Islet precursor cell (in vitro differentiated cells): ENCODE measurements around the gene IGF1R.

Experiments used
- DNase-seq: peaks from one replicate; pipeline ENCODE4 v3.0.0-alpha.2; 2018

The IGF1R gene

DNA sequence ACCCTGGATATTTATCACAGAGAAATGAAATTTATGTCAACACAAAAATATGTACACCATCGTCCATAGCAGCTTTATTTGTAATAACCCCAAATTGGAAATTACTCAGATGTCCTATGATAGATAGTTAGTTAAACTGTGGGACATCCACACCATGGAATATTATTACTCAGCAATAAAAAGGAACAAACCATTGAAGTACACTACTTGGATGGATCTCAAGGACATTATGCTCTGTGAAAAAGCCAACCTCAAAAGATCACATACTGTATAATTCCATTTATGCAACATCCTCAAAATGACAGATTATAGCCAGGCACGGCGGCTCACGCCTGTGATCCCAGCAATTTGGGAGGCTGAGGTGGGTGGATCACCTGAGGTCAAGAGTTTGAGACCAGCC, 246.0 kb downstream of the IGF1R start:
- no peak for DNase-seq

DNA sequence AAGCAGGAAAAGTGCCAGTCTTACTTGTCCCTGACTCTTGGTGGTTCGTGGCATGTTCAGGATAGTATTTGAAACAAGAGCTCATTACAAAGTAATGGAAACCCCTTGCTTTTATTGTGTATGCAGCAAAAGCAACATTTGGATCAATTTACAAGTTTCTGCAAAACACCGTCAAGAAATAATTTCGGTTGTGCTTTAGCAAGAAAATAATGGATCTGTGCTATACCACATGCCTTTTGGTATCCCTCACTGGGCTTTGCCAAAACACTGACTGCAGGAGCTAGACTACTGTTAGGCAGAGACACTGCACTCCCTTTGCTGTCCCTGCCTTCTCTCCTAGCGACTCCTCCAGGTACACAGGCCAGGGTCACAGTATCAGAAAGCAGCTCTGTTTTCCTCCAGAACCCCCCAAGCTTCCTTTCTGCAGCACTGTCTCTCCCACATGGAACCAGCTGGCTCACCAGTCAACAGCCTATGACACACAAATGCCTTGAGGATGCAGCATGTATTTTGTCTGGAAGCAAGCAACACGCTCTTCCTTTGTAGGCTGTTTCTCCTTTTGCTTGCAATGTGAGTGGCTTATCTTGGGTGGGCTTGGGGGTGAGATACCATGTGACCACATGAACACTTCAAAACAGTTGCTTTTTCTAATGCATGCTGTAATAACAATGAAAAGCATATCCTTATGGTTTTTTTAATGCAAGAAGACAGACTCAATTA, 247.8 kb downstream of the IGF1R start:
- DNase-seq = peak; percentile 87

DNA sequence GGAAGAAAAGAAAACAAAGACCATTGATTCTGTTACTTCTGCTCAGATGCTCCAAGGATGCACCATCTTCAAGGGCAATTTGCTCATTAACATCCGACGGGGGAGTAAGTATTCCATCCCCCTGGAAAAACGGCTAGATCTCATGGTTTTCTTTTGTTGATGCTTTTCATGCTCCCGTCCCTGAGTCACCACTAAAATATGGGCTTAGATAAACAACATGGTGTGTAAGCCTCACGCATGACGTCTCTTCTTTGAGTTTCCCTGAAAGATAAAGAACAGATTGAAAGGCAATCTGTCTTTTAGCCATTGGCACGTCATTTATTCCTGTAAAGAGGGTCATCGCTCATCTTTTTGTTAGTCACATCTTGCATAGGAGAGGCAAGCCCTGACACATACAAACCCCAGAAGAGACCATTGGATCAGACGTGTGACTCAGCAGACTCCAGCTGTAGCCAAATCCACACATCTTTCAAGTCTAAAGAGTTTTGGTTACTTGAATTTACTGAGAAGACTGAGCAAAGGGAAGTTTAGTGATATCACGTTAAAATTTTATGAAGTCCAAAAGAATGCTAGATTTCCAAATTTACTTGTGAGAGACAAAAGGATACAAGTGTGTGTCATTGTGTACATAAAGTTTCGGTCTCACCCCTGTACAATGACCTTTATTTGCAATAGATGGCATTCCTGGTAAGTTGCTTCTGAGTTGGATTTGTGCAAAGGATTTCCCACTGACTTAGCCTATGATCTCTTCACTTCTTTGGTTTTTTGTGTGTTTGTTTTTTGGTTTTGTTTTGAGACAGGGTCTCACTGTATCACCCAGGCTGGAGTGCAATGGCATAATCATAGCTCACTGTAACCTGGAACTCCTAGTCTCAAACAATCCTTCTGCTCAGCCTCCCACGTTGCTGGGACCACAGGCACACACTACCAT, 248.7 kb downstream of the IGF1R start:
- peak; percentile 87 for DNase-seq

DNA sequence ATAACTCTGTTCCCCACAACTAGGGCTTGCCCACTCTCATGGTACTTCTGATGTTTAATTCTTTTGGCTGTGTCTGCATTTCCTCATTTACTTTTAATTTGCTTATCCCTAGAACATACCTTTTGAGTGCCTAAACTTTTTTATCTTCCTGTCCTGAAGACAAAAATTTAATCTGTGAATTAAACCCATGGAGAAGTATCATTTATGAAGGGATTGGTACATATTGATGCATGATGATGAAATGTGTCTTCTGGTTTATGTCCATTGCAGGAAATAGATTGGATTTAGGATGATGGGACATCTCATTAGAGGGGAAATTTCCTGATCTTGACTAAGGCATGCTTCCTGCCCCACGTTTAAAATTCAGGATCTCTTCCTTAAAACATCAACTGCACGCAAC, 249.8 kb downstream of the IGF1R start:
- DNase-seq = no peak

DNA sequence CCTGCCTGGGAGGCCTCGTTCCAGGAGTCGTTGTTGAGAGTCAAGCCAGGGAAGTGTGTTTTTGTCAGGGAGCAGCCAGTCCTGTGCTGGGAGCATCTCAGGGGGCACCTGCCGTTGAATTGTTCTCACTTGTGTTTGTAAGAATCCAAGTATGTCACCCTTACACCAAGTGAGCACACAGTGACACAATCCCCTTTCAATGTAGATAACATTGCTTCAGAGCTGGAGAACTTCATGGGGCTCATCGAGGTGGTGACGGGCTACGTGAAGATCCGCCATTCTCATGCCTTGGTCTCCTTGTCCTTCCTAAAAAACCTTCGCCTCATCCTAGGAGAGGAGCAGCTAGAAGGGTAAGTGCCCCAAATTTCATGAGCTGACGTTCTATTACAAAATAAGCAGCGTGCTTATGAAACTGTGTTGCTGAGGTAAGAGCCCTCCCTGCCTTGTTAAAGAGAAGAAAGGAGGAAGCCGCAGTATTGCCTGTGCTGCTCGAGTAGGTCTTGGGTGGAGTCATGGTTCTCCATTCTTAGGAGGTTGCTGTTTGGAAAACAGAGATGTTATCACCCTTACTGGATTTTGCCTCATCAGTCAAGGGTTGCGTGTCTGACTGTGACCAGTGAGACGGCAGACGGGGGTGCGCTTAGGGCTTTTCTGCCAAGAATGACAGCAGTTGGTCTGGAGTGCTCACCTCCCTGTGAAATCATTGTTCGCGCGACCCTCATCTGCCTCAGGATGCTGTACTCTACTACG, 251.1 kb downstream of the IGF1R start:
- DNase-seq = peak; percentile 84

DNA sequence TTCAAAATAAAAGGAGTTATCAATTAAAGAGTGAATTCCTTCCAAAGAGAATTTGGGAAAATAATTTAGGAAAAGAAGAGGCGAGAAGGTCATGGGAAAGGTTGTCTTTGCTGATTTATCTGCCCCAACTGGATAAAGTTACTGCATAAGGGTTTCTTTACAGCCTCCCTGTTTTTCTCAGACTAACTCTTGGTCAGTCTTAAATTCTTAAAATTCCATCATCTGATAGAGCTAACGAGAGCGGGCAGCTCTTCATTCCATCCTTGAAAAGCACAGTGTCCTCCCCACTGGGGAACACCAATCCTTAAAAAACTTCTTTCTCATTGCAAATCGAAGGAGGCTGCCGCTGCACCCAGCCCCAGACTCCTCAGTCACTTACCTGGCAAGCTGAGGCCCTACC, 252.0 kb downstream of the IGF1R start:
- no peak for DNase-seq

DNA sequence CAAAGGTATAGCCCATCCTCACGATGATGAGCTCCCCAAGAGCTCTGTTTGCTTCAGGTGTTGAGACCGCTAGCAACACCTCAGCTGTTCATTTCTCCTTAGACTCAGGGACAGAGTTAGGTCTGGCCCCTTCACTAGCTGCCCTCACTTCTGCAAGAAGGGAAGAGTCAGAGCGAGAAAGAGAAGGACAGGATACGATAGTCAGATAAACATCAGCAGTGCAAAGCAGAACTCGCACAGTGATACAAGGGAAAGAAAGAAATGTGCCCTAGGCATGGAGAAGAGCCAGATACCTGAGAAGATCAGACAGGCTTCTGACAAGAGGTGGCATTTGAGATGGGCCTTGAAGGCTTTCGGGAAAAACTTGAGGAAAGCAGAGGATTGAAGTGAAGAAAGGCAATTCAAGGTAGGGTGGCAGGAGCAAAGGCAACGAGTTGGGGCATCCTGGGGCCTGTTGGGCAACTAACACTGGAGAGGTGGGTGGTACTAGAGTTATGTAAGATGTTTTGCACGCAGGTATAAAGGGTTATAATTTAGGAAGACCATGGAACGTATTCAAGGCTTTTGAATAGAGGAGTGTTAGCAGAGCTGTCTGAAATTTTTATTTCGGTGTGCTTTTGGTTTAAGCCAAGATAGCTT, 253.2 kb downstream of the IGF1R start:
- peak; percentile 87 for DNase-seq

DNA sequence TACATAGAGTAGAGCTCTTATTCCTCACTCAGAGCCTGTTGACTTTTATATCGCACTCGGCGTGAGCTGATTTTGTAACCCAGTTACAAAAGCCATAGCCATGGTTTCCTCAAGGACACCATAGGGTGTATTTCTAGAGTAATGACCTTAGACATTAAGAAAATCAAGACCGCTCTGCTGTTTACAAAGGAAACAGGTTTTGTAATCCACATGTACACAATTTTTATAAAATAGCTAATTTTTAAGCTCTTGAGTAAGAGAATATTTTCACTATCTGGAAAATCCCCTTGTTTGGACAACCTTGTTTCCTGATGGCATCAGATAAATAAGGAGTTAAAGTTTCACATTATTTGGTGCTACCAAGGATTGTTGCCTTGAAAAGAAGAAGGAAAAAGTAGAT, 254.6 kb downstream of the IGF1R start:
- DNase-seq = no peak

DNA sequence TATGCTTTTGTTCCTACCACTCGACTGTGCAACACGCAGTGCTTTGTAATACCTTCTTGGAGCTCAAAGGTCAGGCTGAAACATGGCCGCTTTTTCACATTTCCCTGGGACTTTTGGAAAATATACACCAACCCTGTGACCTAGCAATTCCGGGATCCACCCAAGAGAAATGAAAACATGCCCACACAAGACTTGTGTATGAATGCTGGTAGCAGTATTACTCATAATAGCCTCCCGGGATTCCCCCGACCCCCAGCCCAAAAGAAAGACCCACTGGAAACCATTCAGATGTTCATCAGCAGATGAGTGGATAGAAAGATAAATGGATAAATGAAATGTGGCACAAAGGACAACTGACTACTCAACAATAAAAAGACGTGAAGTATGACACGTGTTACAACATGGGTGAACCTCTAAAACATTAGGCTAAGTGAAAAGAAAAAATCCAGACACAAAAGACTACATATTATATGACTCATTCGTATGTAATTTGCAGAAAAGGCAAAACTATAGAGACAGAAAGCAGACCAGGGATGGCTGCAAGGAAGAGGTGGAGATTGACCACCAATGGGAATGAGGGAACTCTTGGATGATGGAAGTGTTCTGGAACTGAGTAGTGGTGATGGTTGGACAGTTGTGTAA, 255.2 kb downstream of the IGF1R start:
- no peak for DNase-seq

DNA sequence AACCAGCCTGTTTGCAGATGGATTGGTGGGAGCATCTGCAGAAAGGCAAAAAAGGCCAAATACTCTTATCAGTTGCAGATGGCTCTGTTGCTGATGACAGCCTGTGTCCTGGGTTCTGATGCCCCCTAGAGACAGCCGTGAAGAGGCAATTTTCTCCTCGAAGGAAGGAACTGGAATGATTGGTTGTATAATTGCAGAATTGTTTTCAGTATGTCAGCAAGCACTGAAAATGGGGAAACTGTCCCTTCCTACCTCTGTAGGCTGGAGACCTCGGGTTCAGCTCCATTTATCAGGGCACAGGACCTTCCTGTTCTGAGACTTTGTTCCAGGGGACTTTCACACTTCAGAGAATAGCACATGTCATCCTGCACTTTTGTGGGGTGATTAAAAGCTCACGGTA, 256.2 kb downstream of the IGF1R start:
- peak; percentile 81 for DNase-seq

DNA sequence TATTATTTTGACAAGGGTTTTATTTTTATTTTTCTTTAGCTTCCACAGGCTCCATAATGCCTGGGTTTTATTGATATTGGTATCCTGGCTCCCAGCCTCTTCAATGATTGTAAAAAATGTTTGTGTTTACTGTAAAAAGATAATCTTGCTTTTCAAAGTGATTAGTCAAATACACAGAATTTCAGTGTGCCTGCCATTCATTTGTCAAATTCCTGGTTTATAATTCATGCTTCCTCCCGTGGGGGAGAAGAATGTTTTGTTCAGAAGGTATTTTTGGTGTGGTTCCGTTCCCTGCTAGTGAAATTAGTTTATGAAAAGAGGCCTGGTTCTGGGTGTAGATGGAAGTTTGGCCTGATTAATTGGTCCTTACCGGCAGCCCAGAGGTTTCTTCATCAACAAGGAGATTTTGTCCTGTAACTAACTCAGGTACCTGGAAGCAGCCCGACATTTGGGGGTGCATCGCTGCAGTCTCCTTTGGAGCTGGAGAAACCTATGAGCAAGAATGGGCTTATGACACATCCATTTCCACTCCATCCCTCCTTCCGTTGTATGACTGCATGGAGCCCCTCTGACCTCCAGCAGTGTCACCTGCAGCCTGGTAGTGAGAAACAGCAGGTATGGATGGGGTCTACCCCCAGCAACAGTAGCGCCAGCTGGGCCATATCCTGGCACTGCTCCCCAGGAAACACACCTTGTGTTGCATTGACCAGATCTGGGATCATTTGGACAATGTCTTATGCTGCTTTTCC, 257.8 kb downstream of the IGF1R start:
- no peak for DNase-seq

DNA sequence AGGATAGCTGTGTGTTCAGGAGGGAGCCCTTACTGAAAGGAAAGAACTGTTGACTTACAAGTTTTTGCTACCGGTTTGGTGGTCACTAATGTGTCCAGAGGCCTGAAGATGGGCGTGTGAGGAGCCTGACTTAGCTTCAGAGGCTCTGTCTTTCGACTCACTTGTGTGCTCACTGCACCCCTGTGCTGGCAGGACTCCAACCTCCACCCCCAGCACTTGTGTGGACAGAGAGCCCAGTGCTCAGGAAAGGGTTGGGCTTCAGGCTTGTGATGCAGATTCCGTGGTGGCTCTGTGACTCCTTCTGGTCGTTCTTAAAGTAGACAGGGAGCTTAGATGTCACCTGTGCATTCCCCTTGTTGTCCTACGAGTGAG, 258.4 kb downstream of the IGF1R start:
- no peak for DNase-seq

DNA sequence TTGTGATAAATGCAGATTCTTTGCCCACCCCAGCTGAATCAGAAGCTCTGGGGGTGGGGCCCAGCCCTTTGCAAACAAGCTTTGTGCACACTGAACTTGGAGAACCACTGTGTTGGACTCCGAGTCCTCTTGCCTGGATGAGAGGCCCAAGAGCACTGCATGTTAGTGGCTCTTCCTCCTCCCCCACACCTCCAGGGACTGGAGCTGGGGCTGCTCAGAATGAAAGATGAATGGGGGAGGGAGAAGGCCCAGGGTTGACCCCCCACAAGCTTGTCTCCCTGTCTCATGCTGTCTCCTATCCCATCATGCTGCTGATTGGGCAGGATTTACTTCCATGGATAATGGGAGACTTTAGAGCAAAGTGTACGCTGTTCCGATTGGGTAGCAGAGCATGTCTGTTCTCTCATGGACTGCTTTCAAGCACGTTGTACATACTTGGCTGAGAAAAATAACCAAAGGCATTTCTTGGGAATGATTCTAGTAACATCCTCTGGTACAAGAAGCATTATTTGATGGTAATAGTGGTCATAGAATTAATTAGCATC, 259.7 kb downstream of the IGF1R start:
- DNase-seq = no peak

DNA sequence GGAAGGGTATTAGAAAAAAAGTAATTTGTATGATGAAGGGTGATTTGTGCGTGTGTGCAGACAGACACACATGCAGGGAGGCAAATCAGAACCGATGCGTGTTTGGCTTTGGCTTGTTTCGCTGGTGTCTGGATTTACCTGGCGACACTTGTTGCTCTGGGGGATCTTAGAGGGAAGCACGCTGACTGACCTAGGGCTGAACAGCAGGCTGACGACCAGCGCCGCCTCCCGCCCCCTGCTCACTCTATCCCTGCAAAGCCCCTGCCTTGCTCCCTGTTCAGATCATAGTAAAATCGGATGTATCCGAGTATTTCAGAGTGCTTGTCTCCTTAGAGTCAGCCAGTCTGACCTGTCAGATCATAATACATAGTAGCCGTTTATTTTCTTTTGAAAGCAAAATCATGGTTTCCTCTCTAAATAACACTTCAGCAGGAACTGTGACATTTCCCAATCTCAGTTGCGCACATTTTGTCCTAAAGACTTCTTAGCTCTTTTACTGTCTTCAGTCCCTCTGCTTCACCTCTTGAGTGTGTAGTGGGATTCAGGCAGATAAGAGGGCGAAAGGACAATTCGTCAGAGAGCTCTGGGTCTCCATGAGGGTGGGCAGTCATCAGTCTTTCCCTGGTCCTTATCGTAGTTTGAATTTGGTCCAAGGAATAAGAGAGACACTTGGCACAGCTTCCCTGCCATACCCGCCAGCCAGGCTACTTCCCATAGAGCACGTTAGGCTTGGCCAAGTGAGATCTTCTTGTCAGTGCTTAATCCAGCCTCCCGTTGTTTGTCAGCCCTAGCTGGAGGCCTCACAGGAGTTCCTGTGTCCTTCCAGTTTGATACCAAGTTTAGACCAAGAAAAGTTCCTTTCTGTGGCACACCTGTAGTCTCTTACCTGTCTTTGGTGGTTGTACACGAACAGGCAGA, 261.9 kb downstream of the IGF1R start:
- DNase-seq = no peak

DNA sequence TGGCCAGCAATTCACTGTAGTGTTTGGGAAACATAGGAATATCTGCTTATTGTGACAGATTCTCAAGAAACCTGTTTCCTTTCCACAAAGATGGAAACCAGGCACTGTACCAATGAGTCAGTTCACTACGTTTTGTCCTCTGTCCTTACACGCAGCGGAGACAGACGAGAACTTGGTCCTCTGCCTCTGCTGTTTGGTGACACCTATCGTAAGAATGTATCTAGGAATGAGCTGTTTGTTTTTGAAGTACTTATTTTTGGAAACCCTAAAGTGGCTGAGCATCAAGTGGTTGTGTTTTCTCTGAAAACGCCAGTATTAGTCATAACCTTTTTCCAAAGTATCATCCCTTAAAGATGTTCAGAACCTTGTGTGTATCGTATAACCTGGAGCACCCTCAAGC, 266.3 kb downstream of the IGF1R start:
- peak; percentile 69 for DNase-seq

DNA sequence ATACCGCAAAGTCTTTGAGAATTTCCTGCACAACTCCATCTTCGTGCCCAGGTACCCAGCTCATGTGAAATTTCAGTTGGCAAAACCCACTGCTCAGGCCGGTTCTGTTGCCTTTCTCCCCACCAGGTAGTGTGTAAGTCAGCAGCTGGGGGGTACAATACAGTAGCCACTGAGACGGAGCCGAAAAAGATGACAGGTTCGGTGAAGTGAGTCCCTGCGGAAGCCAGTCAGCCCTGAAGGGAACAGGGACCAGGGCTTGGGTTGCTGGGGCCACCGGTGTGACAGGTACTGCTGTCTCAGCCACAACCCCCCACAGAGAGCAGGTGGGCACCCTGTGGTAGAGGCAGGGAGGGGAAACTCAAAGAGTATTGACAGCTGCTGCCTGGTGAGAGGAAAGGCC, 268.5 kb downstream of the IGF1R start:
- DNase-seq = no peak

DNA sequence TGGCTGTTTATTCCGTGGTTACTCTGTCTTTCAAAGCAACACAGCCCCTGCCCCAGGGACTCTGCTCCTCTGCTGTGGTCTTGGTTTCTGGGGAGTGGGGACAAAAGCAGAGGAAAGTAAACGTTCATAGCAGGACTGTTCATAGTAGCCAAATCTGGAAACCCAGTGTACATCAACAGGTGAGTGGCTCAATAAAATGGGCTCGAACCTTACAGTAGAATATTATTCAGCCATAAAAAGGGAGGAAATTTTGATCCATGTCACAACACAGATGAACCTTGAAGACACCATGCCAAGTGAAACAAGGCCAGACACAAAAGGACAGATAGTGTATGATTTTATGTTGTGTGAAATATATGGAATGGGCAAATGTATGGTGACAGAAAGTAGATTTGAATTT, 269.1 kb downstream of the IGF1R start:
- no peak for DNase-seq

DNA sequence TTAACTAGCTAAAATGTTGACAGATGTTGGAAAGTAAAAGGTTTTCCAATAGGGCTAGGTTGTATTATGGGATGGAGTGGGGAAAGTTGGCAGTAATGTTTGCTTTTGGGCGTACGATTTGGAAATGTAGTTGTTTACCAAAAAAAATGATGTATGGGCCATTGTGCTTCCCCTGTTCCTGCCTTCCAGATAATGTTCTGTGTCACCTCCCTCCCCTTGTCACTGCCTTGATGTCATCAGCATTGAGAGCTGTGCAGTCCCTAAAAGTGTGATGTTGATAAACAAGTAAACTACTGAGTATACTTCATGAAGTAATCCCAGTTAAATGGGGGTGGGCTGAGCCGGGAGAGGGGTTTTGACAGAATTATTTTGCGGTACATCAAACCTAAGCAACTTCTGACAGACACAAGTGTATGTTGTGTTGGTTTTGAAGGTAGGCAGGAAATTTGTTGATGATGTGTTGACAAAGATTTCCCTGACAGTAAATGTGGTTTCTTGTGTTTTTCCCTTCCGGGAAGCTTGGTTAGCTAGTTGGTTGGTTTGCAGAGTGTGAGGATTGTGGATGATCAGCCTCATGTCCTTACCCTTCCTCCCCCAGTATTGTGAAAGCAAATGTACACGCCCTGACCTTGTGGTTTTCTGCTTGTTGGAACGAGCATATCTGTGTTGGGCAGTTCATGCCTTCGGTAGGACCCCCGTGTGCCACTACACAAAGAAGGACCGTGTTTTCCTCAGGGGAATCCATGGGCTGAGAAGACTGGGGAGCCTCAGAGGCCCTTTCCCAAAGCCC, 271.9 kb downstream of the IGF1R start:
- peak; percentile 35 for DNase-seq

DNA sequence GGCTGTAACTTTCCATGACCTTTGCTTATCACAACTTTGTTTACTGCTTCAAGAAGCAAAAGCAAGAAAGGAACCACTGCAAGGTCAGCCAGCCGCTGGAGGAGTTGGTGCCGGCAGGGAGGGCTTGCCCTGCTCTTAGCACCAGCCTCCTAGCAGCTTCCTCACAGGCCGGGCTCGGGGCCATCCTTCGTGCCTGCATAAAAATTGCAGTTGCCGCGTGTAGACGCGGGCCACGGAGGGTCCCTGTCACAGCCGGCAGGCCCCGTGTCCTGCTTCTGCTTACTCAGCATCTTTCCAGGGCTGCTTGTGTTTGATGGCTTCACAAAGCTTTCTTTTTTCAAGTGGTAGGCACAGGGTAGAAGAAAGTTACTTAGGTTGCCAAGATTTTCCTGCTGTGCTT, 274.8 kb downstream of the IGF1R start:
- DNase-seq = peak; percentile 34

DNA sequence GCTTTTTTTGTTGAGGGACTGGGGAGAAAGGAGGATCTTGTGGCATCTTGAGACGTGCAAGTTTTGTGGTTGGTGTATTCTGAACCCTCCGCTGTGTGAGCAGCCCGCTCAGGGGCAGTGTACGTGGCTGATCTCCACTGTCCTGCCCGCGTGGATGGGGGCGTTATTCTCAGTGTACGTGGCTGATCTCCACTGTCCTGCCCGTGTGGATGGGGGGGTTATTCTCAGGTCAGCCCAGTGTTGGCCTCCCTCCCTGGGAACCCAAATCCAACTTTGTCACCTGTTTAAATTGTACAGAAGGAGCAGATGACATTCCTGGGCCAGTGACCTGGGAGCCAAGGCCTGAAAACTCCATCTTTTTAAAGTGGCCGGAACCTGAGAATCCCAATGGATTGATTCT, 275.2 kb downstream of the IGF1R start:
- DNase-seq = peak; percentile 40
